ENCODE measurements around the gene ZNF282. TPM values are rescaled to one million over a fixed set of nuclear protein-coding genes. Genes with fewer than 3 reads are reported as not detected.

Gene ZNF282
- total RNA-seq, 3 donors from 2014 or later (not counting 1 experiment from before 2014, with no cell fraction given) = 22.2 to 29.9 (median 26.0) TPM

DNA sequence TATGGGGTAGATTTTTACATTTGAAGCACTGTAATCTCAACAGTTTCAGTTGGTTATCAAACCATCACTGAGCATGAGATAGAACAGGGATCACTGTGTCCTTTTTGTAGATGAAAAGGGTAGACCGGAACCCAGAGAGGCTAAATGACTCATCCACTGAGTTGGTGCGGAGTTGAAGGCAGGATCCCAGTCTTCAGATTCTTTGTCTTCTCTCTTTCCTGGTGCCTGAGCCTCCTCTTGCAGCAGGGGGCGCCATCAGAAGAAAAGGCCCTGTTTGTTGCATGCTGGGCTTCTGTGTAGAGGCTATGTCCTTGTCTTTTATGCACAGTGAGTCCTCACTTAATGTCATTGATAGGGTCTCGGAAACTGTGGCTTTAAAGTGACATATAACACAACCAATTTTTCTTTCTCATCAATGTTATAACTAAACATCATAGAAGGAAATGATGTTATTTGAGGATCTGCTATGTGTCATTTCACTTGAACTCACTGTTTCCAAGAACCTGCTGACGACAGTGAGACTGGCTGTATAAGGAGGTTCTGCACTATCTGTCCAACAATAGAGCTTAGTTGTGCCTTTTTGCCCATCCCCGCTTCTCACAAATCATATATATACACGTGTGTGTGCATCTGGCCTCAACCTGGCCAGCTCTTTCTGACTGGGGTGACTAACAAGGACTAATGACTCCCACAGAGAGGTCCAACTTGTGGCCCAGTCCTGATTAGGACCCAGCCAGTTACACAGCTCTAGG is 14.3 kb downstream of the ZNF282 start:
- Mint-ChIP-seq H3K27me3 (ENCODE audit: low read depth in 2 of 2) (no peaks in the 10 kb centered on the region), H3K36me3 (peaks cover 22% of the 10 kb centered on the region), H3K4me3 (no peak overlapping the region), H3K27ac (no peak overlapping the region), H3K4me1 (peaks cover 0 to 5% of the 10 kb centered on the region in 2 donors), H3K9me3 (no peaks in the 10 kb centered on the region)
- no peaks in the 10 kb centered on the region for H3K9me3 ChIP-seq (ENCODE audit: control insufficient read depth, insufficient read depth, low read length)
- H3K27me3 ChIP-seq (ENCODE audit: control insufficient read depth, insufficient read depth, low read length) = no peaks in the 10 kb centered on the region
- H3K36me3 ChIP-seq (ENCODE audit: control insufficient read depth, insufficient read depth, low read length) = peaks cover 71% of the 10 kb centered on the region
- H3K27ac ChIP-seq (ENCODE audit: low read length) = no peak overlapping the region
- TF ChIP-seq, protein P1, sequence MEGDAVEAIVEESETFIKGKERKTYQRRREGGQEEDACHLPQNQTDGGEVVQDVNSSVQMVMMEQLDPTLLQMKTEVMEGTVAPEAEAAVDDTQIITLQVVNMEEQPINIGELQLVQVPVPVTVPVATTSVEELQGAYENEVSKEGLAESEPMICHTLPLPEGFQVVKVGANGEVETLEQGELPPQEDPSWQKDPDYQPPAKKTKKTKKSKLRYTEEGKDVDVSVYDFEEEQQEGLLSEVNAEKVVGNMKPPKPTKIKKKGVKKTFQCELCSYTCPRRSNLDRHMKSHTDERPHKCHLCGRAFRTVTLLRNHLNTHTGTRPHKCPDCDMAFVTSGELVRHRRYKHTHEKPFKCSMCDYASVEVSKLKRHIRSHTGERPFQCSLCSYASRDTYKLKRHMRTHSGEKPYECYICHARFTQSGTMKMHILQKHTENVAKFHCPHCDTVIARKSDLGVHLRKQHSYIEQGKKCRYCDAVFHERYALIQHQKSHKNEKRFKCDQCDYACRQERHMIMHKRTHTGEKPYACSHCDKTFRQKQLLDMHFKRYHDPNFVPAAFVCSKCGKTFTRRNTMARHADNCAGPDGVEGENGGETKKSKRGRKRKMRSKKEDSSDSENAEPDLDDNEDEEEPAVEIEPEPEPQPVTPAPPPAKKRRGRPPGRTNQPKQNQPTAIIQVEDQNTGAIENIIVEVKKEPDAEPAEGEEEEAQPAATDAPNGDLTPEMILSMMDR (IDR thresholded peaks at IDR 0.05) = peak; percentile 20
- intact Hi-C loops (cut with micrococcal nuclease) = no loop called here
- 72% methylated on average over 6 of the region's 7 CpGs for WGBS (ENCODE audit: insufficient coverage)
- no peaks in the 10 kb centered on the region for H3K4me1 ChIP-seq (ENCODE audit: control insufficient read depth, insufficient read depth, low read length)
- peak in 1 of 2 donors; percentile 63 for DNase-seq
- ATAC-seq = peak; percentile 42 to 57 (median 44)
- no peak overlapping the region for H3K4me3 ChIP-seq (ENCODE audit: low read length)

DNA sequence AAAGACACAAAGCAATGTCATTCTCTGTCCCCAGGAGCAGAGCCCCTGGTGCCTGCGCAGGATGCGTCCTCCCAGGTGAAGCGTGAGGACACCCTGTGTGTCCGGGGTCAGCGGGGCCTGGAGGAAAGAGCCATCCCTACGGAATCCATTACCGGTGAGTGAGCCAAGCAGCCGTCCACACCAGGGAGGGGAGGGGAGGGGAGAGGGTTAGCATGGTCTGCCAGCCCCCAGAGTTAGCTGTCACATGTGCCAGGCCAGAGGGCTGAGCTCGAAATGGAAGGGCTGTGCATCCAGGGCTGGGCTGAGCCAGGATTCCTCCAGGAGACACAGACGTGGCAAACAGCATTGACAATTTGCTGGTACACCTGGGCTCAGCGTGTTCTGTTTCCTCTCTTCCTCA is 15.2 kb downstream of the ZNF282 start:
- 97% methylated on average over 11 of the region's 11 CpGs for WGBS (ENCODE audit: insufficient coverage)
- Mint-ChIP-seq H3K9me3 (no peaks in the 10 kb centered on the region), H3K27ac (no peak overlapping the region), H3K36me3 (peaks cover 22% of the 10 kb centered on the region), H3K4me3 (no peak overlapping the region), H3K27me3 (ENCODE audit: low read depth in 2 of 2) (no peaks in the 10 kb centered on the region), H3K4me1 (peaks cover 0 to 3% of the 10 kb centered on the region in 2 donors)
- Histone ChIP-seq H3K4me3 (ENCODE audit: low read length) (no peak overlapping the region), H3K27ac (ENCODE audit: low read length) (no peak overlapping the region), H3K36me3 (ENCODE audit: control insufficient read depth, insufficient read depth, low read length) (peaks cover 77% of the 10 kb centered on the region), H3K9me3 (ENCODE audit: control insufficient read depth, insufficient read depth, low read length) (no peaks in the 10 kb centered on the region), H3K27me3 (ENCODE audit: control insufficient read depth, insufficient read depth, low read length) (no peaks in the 10 kb centered on the region), H3K4me1 (ENCODE audit: control insufficient read depth, insufficient read depth, low read length) (no peaks in the 10 kb centered on the region)
- TF ChIP-seq, protein P1 (IDR thresholded peaks at IDR 0.05) = no peak
- intact Hi-C loops (cut with micrococcal nuclease) = no loop called here
- DNase-seq (no peak), ATAC-seq (no peak)

DNA sequence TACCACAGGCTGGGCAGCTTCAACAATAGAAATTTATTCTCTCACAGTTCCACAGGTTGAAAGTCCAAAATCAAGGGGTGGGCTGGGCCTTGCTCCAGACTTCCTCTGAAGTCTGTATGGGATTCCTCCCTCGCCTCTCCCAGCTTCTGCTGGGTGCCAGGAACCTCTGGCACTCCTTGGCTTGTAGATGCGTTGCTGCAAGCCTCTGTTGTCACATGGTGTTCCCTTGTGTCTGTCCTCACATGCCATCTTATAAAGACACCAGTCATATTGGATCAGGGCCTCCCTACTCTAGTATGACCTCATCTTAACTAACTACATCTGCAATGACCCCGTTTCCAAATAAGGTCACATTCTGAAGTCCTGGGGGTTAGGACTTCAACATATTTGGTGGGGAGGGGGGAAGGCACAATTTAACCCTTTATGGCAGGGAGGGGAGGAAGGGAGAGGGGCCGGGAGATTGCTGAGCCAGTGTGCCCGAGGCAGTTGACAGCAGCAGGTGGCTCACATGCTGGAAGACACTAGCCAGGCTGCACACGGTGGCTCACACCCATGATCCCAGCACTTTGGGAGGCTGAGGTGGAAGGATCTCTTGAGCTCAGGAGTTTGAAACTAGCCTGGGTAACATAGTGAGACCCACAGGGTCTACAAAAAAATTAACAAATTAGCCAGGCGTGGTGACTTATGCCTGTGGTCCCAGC is 18.8 kb downstream of the ZNF282 start:
- no peaks in the 10 kb centered on the region for H3K9me3 Mint-ChIP-seq

More for the DNA sequence above, 18.8 kb downstream of the ZNF282 start:
- Mint-ChIP-seq H3K36me3 (peaks cover 16% of the 10 kb centered on the region), H3K27ac (no peak overlapping the region), H3K4me1 (peaks cover 3 to 10% of the 10 kb centered on the region in 2 donors), H3K4me3 (no peak overlapping the region), H3K27me3 (ENCODE audit: low read depth in 2 of 2) (no peaks in the 10 kb centered on the region)
- no peak for ATAC-seq
- intact Hi-C loops (cut with micrococcal nuclease) = no loop called here
- TF ChIP-seq, protein P1 (IDR thresholded peaks at IDR 0.05) = no peak
- no peaks in the 10 kb centered on the region for H3K9me3 ChIP-seq (ENCODE audit: control insufficient read depth, insufficient read depth, low read length)
- H3K36me3 ChIP-seq (ENCODE audit: control insufficient read depth, insufficient read depth, low read length) = peaks cover 76% of the 10 kb centered on the region
- DNase-seq = no peak
- H3K4me1 ChIP-seq (ENCODE audit: control insufficient read depth, insufficient read depth, low read length) = no peaks in the 10 kb centered on the region
- WGBS (ENCODE audit: insufficient coverage) = 95% methylated on average over 6 of the region's 7 CpGs
- H3K27me3 ChIP-seq (ENCODE audit: control insufficient read depth, insufficient read depth, low read length) = no peaks in the 10 kb centered on the region
- no peak overlapping the region for H3K4me3 ChIP-seq (ENCODE audit: low read length)
- H3K27ac ChIP-seq (ENCODE audit: low read length) = no peak overlapping the region
